HepG2 (cell line): ENCODE data around the gene CD2AP. TPM values are rescaled to one million over a fixed set of nuclear protein-coding genes. Genes with fewer than 3 reads are reported as not detected.

Experiments
- ATAC-seq: fragments of 200-7000 bp; cut with Tn5 transposase; 3 replicates; pipeline ENCODE4 v1.9.1; 2020; ENCODE audit warnings: mild to moderate bottlenecking, moderate library complexity
- BruUV-seq: library from RNA; stranded (reverse); fragments of 400-500 nt; replicated peaks from 2 replicates; lab custom pipeline; 2021; lab: Mats Ljungman, UMichigan
- CTCF ChIA-PET: fragments of 300-600 bp; formaldehyde crosslinking; extraction: SDS; loops from one replicate; lab custom pipeline; 2021; ENCODE audit warnings: low total read pairs, inconsistent platforms, low intra/inter-chr PET ratio; lab: Yijun Ruan, JAX
- POLR2A ChIA-PET: fragments of 350-600 bp; sonication (Branson Sonifier 250); formaldehyde crosslinking; loops from one replicate; lab custom pipeline; 2020; ENCODE audit warnings: antibody characterized with exemption, inconsistent platforms; lab: Yijun Ruan, JAX
- DNase-seq: peaks from one replicate; pipeline ENCODE4 v3.0.0-alpha.2; 2015; ENCODE audit warnings: low spot score
- FAIRE-seq: peaks from 3 replicates; lab custom pipeline; 2011; peaks lifted over from hg19 to GRCh38; lab: Jason Lieb, UNC
- H2AFZ ChIP-seq: one replicate; pipeline ENCODE4 v1.6.1; 2011; ENCODE audit warnings: low read length, inconsistent platforms
- H3K27ac ChIP-seq: fragments of 300-600 bp; 3 replicates; pipeline ENCODE4 v1.8.0; 2011; ENCODE audit warnings: mixed run types, mild to moderate bottlenecking, mixed read lengths, low read length, inconsistent platforms; ENCODE audit not compliant: insufficient read depth; ENCODE audit errors: extremely low read length
- H3K27me3 ChIP-seq, 2 experiments: fragments of 200-600 bp in 1 of 2; 2 replicates in 1 of 2; 3 replicates in 1 of 2; pipeline versions ENCODE4 v1.6.0 to v1.8.0; 2011; ENCODE audit warnings: low read length in 2 of 2, mild to moderate bottlenecking in 2 of 2, moderate library complexity in 2 of 2, inconsistent platforms in 1 of 2; ENCODE audit not compliant: insufficient read depth in 2 of 2, control insufficient read depth in 1 of 2
- H3K36me3 ChIP-seq, 2 experiments: fragments of 200-600 bp in 1 of 2; replicated peaks in 1 of 2; 2 replicates in 1 of 2; 3 replicates in 1 of 2; pipeline versions ENCODE4 v1.5.1 to v1.8.0; 2011; ENCODE audit warnings: low read length in 2 of 2, inconsistent platforms in 1 of 2; ENCODE audit not compliant: insufficient read depth in 2 of 2, control insufficient read depth in 1 of 2
- H3K4me1 ChIP-seq: 2 replicates; pipeline ENCODE4 v1.5.1; 2012; ENCODE audit warnings: low read length, inconsistent platforms; ENCODE audit not compliant: insufficient read depth
- H3K4me2 ChIP-seq: 2 replicates; pipeline ENCODE4 v1.6.0; 2011; ENCODE audit warnings: low read depth, low read length, inconsistent platforms
- H3K4me3 ChIP-seq, 3 experiments: fragments of 200-600 bp in 1 of 3; sonication (generic), shearing (Covaris generic) in 1 of 3; replicated peaks in 1 of 3; 2 replicates each; pipeline ENCODE4 v1.5.1; 2011 to 2016; ENCODE audit warnings: low read length in 3 of 3, inconsistent platforms in 2 of 3, low read depth in 2 of 3, mild to moderate bottlenecking in 2 of 3, control low read depth in 1 of 3, mixed read lengths in 1 of 3; ENCODE audit not compliant: insufficient read depth in 1 of 3
- H3K79me2 ChIP-seq: one replicate; pipeline ENCODE4 v1.6.1; 2011; ENCODE audit warnings: low read length, inconsistent platforms; ENCODE audit not compliant: insufficient read depth
- H3K9ac ChIP-seq: 2 replicates; pipeline ENCODE4 v1.6.0; 2011; ENCODE audit warnings: mild to moderate bottlenecking, low read depth, low read length, inconsistent platforms; ENCODE audit not compliant: insufficient read depth
- H3K9me3 ChIP-seq: 2 replicates; pipeline ENCODE4 v1.5.1; 2012; ENCODE audit warnings: mild to moderate bottlenecking, low read length
- H4K20me1 ChIP-seq: 2 replicates; pipeline ENCODE4 v1.6.0; 2011; ENCODE audit warnings: inconsistent platforms, mild to moderate bottlenecking, low read length, moderate library complexity; ENCODE audit not compliant: insufficient read depth
- FOXC1 ChIP-seq: sonication (generic); formaldehyde crosslinking; IDR thresholded peaks from 2 replicates; pipeline ENCODE4 v1.8.0; 2022; ENCODE audit warnings: mild to moderate bottlenecking, missing genetic modification reagents, borderline replicate concordance
- MBNL3 ChIP-seq: fragments of 250-450 bp; sonication (Bioruptor Pico); conservative IDR thresholded peaks from 2 replicates; pipeline ENCODE4 v1.8.0; 2022; ENCODE audit warnings: mild to moderate bottlenecking, inconsistent platforms
- NCOR1 ChIP-seq: fragments of 200-600 bp; sonication (generic); IDR thresholded peaks from 2 replicates; pipeline ENCODE4 v1.7.0; 2017; ENCODE audit warnings: antibody characterized with exemption, low read length, borderline replicate concordance
- NFE2 ChIP-seq: sonication (generic); formaldehyde crosslinking; IDR thresholded peaks from 2 replicates; pipeline ENCODE4 v1.4.0; 2020; ENCODE audit warnings: missing genetic modification reagents
- NFKB2 ChIP-seq: sonication (generic); formaldehyde crosslinking; IDR thresholded peaks from 2 replicates; pipeline ENCODE4 v1.4.0; 2020; ENCODE audit warnings: missing genetic modification reagents, borderline replicate concordance
- in situ Hi-C: cut with HindIII; loops from 2 replicates; pipeline ENCODE4 v1.10.0; 2017; ENCODE audit warnings: low pct_unique_long_range_greater_than_20kb; ENCODE audit not compliant: extremely low pct_ligation_motif_present
- intact Hi-C: fragments of 100-400 bp; cut with micrococcal nuclease; formaldehyde crosslinking; loops from one replicate; pipeline ENCODE4 v1.10.0; 2022; ENCODE audit not compliant: unreplicated experiment
- polyA plus RNA-seq, 8 experiments: library from polyadenylated mRNA; depleted of rRNA in 3 of 8; stranded (reverse) in 7 of 8; unstranded in 1 of 8; fragments of >200 nt; fragmentation: Illumina TruSeq in 4 of 8; extraction: Trizol in 4 of 8; gene quantifications; 2 replicates each; pipeline versions ENCODE4 v1.2.1 to v1.2.3, GENCODE V29; 2011 to 2016; ENCODE audit warnings: low read depth in 4 of 8, missing spikeins in 1 of 8, mixed read lengths in 1 of 8; ENCODE audit not compliant: insufficient read depth in 1 of 8
- total RNA-seq, 5 experiments: library from RNA; depleted of rRNA; stranded (reverse); fragments of >200 nt; fragmentation: Illumina TruSeq; extraction: Trizol; gene quantifications; 2 replicates each; pipeline ENCODE4 v1.2.3, GENCODE V29; 2016; ENCODE audit warnings: low read depth in 1 of 5
- TF ChIP-seq, protein P1 (sequence below): sonication (generic); formaldehyde crosslinking; IDR thresholded peaks from 2 replicates; pipeline ENCODE4 v1.5.0; 2020; ENCODE audit warnings: mild to moderate bottlenecking, missing genetic modification reagents, moderate library complexity
- TF ChIP-seq, protein P2 (sequence below): sonication (generic); formaldehyde crosslinking; conservative IDR thresholded peaks from 2 replicates; pipeline ENCODE4 v1.4.0; 2020; ENCODE audit warnings: mild to moderate bottlenecking, missing genetic modification reagents, moderate library complexity
- TF ChIP-seq, protein P3 (sequence below): sonication (generic); formaldehyde crosslinking; IDR thresholded peaks from 2 replicates; pipeline ENCODE4 v1.4.0; 2020; ENCODE audit warnings: mild to moderate bottlenecking, missing genetic modification reagents
- TF ChIP-seq, protein P4 (sequence below): IDR thresholded peaks from 2 replicates; pipeline ENCODE4 v1.6.1; 2016; ENCODE audit warnings: low read depth, missing genetic modification reagents, missing compliant biosample characterization

CD2AP gene
- total and polyA plus RNA-seq, 2 of the 13 experiments (the other 11 are each of a cell fraction or from before 2014, with no cell fraction given): 8.6 to 31.9 TPM

DNA sequence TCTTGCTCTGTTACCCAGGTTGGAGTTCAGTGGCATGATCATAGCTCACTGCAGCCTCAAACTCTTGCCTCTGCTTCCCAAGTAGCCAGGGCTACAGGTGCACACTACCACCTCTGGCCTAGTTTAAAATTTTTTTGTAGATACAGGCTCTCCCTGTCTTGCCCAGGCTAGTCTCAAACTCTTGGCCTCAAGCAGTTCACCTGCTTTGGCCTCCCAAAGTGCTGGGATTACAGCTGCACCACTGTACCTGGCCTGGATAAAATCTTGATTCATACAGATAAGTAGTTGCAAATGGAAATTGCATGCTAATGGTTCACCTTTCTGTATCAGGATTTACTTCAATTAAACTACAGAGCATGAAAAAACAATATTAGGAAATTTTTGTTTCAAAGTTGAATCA, 4.2 kb downstream of the CD2AP start:
- no peak overlapping the region for H3K27ac ChIP-seq
- no peaks in the 10 kb centered on the region for H3K36me3 ChIP-seq
- in situ Hi-C loops: no loop called here
- TF ChIP-seq NFE2 (no peak), MBNL3 (CRISPR knock-in tag) (no peak), FOXC1 (CRISPR knock-in tag) (no peak), NCOR1 (no peak), NFKB2 (CRISPR knock-in tag) (no peak)
- TF ChIP-seq, protein P1, sequence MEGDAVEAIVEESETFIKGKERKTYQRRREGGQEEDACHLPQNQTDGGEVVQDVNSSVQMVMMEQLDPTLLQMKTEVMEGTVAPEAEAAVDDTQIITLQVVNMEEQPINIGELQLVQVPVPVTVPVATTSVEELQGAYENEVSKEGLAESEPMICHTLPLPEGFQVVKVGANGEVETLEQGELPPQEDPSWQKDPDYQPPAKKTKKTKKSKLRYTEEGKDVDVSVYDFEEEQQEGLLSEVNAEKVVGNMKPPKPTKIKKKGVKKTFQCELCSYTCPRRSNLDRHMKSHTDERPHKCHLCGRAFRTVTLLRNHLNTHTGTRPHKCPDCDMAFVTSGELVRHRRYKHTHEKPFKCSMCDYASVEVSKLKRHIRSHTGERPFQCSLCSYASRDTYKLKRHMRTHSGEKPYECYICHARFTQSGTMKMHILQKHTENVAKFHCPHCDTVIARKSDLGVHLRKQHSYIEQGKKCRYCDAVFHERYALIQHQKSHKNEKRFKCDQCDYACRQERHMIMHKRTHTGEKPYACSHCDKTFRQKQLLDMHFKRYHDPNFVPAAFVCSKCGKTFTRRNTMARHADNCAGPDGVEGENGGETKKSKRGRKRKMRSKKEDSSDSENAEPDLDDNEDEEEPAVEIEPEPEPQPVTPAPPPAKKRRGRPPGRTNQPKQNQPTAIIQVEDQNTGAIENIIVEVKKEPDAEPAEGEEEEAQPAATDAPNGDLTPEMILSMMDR (CRISPR knock-in tag): no peak
- TF ChIP-seq, protein P2, sequence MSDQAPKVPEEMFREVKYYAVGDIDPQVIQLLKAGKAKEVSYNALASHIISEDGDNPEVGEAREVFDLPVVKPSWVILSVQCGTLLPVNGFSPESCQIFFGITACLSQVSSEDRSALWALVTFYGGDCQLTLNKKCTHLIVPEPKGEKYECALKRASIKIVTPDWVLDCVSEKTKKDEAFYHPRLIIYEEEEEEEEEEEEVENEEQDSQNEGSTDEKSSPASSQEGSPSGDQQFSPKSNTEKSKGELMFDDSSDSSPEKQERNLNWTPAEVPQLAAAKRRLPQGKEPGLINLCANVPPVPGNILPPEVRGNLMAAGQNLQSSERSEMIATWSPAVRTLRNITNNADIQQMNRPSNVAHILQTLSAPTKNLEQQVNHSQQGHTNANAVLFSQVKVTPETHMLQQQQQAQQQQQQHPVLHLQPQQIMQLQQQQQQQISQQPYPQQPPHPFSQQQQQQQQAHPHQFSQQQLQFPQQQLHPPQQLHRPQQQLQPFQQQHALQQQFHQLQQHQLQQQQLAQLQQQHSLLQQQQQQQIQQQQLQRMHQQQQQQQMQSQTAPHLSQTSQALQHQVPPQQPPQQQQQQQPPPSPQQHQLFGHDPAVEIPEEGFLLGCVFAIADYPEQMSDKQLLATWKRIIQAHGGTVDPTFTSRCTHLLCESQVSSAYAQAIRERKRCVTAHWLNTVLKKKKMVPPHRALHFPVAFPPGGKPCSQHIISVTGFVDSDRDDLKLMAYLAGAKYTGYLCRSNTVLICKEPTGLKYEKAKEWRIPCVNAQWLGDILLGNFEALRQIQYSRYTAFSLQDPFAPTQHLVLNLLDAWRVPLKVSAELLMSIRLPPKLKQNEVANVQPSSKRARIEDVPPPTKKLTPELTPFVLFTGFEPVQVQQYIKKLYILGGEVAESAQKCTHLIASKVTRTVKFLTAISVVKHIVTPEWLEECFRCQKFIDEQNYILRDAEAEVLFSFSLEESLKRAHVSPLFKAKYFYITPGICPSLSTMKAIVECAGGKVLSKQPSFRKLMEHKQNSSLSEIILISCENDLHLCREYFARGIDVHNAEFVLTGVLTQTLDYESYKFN (CRISPR knock-in tag): no peak
- TF ChIP-seq, protein P3, sequence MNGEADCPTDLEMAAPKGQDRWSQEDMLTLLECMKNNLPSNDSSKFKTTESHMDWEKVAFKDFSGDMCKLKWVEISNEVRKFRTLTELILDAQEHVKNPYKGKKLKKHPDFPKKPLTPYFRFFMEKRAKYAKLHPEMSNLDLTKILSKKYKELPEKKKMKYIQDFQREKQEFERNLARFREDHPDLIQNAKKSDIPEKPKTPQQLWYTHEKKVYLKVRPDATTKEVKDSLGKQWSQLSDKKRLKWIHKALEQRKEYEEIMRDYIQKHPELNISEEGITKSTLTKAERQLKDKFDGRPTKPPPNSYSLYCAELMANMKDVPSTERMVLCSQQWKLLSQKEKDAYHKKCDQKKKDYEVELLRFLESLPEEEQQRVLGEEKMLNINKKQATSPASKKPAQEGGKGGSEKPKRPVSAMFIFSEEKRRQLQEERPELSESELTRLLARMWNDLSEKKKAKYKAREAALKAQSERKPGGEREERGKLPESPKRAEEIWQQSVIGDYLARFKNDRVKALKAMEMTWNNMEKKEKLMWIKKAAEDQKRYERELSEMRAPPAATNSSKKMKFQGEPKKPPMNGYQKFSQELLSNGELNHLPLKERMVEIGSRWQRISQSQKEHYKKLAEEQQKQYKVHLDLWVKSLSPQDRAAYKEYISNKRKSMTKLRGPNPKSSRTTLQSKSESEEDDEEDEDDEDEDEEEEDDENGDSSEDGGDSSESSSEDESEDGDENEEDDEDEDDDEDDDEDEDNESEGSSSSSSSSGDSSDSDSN (CRISPR knock-in tag): no peak
- TF ChIP-seq, protein P4, sequence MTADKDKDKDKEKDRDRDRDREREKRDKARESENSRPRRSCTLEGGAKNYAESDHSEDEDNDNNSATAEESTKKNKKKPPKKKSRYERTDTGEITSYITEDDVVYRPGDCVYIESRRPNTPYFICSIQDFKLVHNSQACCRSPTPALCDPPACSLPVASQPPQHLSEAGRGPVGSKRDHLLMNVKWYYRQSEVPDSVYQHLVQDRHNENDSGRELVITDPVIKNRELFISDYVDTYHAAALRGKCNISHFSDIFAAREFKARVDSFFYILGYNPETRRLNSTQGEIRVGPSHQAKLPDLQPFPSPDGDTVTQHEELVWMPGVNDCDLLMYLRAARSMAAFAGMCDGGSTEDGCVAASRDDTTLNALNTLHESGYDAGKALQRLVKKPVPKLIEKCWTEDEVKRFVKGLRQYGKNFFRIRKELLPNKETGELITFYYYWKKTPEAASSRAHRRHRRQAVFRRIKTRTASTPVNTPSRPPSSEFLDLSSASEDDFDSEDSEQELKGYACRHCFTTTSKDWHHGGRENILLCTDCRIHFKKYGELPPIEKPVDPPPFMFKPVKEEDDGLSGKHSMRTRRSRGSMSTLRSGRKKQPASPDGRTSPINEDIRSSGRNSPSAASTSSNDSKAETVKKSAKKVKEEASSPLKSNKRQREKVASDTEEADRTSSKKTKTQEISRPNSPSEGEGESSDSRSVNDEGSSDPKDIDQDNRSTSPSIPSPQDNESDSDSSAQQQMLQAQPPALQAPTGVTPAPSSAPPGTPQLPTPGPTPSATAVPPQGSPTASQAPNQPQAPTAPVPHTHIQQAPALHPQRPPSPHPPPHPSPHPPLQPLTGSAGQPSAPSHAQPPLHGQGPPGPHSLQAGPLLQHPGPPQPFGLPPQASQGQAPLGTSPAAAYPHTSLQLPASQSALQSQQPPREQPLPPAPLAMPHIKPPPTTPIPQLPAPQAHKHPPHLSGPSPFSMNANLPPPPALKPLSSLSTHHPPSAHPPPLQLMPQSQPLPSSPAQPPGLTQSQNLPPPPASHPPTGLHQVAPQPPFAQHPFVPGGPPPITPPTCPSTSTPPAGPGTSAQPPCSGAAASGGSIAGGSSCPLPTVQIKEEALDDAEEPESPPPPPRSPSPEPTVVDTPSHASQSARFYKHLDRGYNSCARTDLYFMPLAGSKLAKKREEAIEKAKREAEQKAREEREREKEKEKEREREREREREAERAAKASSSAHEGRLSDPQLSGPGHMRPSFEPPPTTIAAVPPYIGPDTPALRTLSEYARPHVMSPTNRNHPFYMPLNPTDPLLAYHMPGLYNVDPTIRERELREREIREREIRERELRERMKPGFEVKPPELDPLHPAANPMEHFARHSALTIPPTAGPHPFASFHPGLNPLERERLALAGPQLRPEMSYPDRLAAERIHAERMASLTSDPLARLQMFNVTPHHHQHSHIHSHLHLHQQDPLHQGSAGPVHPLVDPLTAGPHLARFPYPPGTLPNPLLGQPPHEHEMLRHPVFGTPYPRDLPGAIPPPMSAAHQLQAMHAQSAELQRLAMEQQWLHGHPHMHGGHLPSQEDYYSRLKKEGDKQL: no peak
- TF ChIP-seq, all 625 proteins: peak for 0
- Histone ChIP-seq H3K4me1 (peaks cover 53% of the 10 kb centered on the region), H3K27me3 (no peaks in the 10 kb centered on the region; a peak in 1 of 5 replicates), H3K4me2 (0 out of 2 replicates have a peak overlapping the region, but pooled peaks have one; percentile 10), H4K20me1 (peaks cover 61% of the 10 kb centered on the region), H3K9me3 (no peaks in the 10 kb centered on the region), H3K4me3 (no peak overlapping the region), H3K79me2 (peaks cover 87% of the 10 kb centered on the region), H3K9ac (no peak overlapping the region), H2AFZ (no peak overlapping the region)
- no peak for DNase-seq
- BruUV-seq: no TSS peak
- ATAC-seq: no peak
- FAIRE-seq: no peak
- ChIA-PET POLR2A (no interaction called here), CTCF (no interaction called here)
- intact Hi-C loops: no loop called here
